ENCODE results near the gene CFAP20DC.

DNA sequence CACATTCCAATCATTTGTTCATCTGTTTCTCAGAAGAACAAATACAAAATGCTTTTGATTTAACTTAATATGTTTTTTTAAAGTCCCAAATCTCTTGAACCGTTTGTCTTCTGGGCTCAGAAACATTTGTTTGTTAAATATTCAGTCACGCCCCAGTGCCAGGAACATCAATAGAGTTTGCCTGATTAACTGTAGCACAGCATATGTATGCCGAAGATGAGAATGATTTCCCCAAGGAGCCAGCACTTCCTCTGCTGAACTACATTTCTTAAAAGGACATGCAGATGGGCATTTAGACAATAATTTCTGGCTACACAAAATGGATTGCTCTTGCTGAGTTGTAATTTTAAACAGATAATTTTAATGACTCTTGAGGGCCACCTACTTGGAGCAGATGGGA lies 191.7 kb downstream of the CFAP20DC start:
- TF ChIP-seq, protein P1, sequence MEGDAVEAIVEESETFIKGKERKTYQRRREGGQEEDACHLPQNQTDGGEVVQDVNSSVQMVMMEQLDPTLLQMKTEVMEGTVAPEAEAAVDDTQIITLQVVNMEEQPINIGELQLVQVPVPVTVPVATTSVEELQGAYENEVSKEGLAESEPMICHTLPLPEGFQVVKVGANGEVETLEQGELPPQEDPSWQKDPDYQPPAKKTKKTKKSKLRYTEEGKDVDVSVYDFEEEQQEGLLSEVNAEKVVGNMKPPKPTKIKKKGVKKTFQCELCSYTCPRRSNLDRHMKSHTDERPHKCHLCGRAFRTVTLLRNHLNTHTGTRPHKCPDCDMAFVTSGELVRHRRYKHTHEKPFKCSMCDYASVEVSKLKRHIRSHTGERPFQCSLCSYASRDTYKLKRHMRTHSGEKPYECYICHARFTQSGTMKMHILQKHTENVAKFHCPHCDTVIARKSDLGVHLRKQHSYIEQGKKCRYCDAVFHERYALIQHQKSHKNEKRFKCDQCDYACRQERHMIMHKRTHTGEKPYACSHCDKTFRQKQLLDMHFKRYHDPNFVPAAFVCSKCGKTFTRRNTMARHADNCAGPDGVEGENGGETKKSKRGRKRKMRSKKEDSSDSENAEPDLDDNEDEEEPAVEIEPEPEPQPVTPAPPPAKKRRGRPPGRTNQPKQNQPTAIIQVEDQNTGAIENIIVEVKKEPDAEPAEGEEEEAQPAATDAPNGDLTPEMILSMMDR (IDR thresholded peaks at IDR 0.05; ENCODE audit: low read depth, low read length), result no peak
- no peak for TF ChIP-seq POLR2A (IDR thresholded peaks at IDR 0.05; ENCODE audit: extremely low read depth, insufficient read length)
